Caco-2 (cell line): Measurements from ENCODE around the gene GLT1D1. TPM values are rescaled to one million over a fixed set of nuclear protein-coding genes. Genes with fewer than 3 reads are reported as not detected.

ENCODE experiments used
- BruUV-seq: library from RNA; stranded (reverse); fragments of 400-500 nt; replicated peaks from 2 replicates; lab custom pipeline; 2021; lab: Mats Ljungman, UMichigan
- CTCF ChIA-PET: fragments of 300-600 bp; sonication (Branson Sonifier 250); formaldehyde crosslinking; loops from one replicate; lab custom pipeline; 2022; ENCODE audit warnings: antibody characterized with exemption; lab: Charles Lee
- POLR2A ChIA-PET: fragments of 300-600 bp; sonication (Branson Sonifier 250); formaldehyde crosslinking; loops from one replicate; lab custom pipeline; 2022; ENCODE audit warnings: antibody characterized with exemption; lab: Charles Lee
- DNase-seq, 2 experiments: peaks; one replicate each; pipeline versions ENCODE4 v3.0.0 to v3.0.0-alpha.2; 2020 to 2022
- H3K27me3 ChIP-seq: replicated peaks from 2 replicates; pipeline ENCODE4 v1.6.0; 2011; ENCODE audit warnings: low read length; ENCODE audit not compliant: control insufficient read depth, insufficient read depth
- H3K36me3 ChIP-seq: 2 replicates; pipeline ENCODE4 v1.5.1; 2011; ENCODE audit warnings: low read length; ENCODE audit not compliant: control insufficient read depth, insufficient read depth
- H3K4me1 ChIP-seq: fragments of 250-450 bp; sonication (Bioruptor Pico); 2 replicates; pipeline ENCODE4 v1.5.1; 2020; ENCODE audit warnings: mild to moderate bottlenecking
- H3K4me3 ChIP-seq: 2 replicates; pipeline ENCODE4 v1.5.1; 2011; ENCODE audit warnings: low read depth, mild to moderate bottlenecking, control low read depth, low read length
- H3K9me3 ChIP-seq: fragments of 250-450 bp; sonication (Bioruptor Pico); 2 replicates; pipeline ENCODE4 v1.5.1; 2020; ENCODE audit warnings: mild to moderate bottlenecking, moderate library complexity
- H3K27ac Mint-ChIP-seq: one replicate; pipeline ENCODE4 v1.8.0; 2022; ENCODE audit warnings: mixed read lengths; ENCODE audit not compliant: unreplicated experiment
- H3K27me3 Mint-ChIP-seq: one replicate; pipeline ENCODE4 v1.8.0; 2022; ENCODE audit warnings: mixed read lengths; ENCODE audit not compliant: insufficient read depth, unreplicated experiment
- H3K36me3 Mint-ChIP-seq: one replicate; pipeline ENCODE4 v1.8.0; 2022; ENCODE audit warnings: mild to moderate bottlenecking, mixed read lengths; ENCODE audit not compliant: insufficient read depth, unreplicated experiment
- H3K4me1 Mint-ChIP-seq: one replicate; pipeline ENCODE4 v1.8.0; 2022; ENCODE audit warnings: low read depth, mixed read lengths; ENCODE audit not compliant: unreplicated experiment
- H3K4me3 Mint-ChIP-seq: one replicate; pipeline ENCODE4 v1.8.0; 2022; ENCODE audit warnings: mild to moderate bottlenecking, moderate library complexity, mixed read lengths; ENCODE audit not compliant: unreplicated experiment
- H3K9me3 Mint-ChIP-seq: one replicate; pipeline ENCODE4 v1.8.0; 2022; ENCODE audit warnings: mixed read lengths; ENCODE audit not compliant: unreplicated experiment
- CTCF ChIP-seq, 2 experiments: fragments of 200-600 bp in 1 of 2; IDR thresholded peaks; 1 replicate in 1 of 2; 2 replicates in 1 of 2; pipeline versions ENCODE4 v1.5.1 to v1.8.0; 2011 to 2022; ENCODE audit warnings: antibody characterized with exemption in 1 of 2, control low read depth in 1 of 2, inconsistent platforms in 1 of 2, low read depth in 1 of 2, low read length in 1 of 2, mild to moderate bottlenecking in 1 of 2, moderate library complexity in 1 of 2; ENCODE audit not compliant: insufficient read depth in 1 of 2, severe bottlenecking in 1 of 2, unreplicated experiment in 1 of 2
- intact Hi-C: fragments of 100-400 bp; cut with micrococcal nuclease; formaldehyde crosslinking; loops from one replicate; pipeline ENCODE4 v1.10.0; 2022; ENCODE audit not compliant: unreplicated experiment
- total RNA-seq: library from RNA; stranded (reverse); gene quantifications from 2 replicates; pipeline ENCODE4 v1.2.3, GENCODE V29; 2022

Gene GLT1D1
- total RNA-seq, 1 experiment from 2014 or later = not detected

- Mint-ChIP-seq H3K9me3 (no peaks in the 10 kb centered on the region), H3K36me3 (no peaks in the 10 kb centered on the region), H3K4me1 (no peaks in the 10 kb centered on the region), H3K4me3 (no peak overlapping the region), H3K27ac (no peak overlapping the region), H3K27me3 (no peaks in the 10 kb centered on the region)
- H3K4me3 ChIP-seq = no peak overlapping the region
- no peaks in the 10 kb centered on the region for H3K9me3 ChIP-seq
- ChIA-PET POLR2A (no interaction called here), CTCF (no interaction called here)
- no peak for DNase-seq
- intact Hi-C loops = no loop called here
- no TSS peak for BruUV-seq
- no peaks in the 10 kb centered on the region for H3K36me3 ChIP-seq
- H3K4me1 ChIP-seq = no peaks in the 10 kb centered on the region
- no peak for TF ChIP-seq CTCF (IDR thresholded peaks at IDR 0.05; ENCODE audit: insufficient read depth in 1 of 2, low read depth in 1 of 2, low read length in 1 of 2, severe bottlenecking in 1 of 2, unreplicated experiment in 1 of 2)
- H3K27me3 ChIP-seq = no peaks in the 10 kb centered on the region
Observed at GRCh38 chr12:128852026-128852698, 1.1 kb upstream of the GLT1D1 start.

- no peaks in the 10 kb centered on the region for H3K9me3 Mint-ChIP-seq
- H3K27me3 Mint-ChIP-seq = no peaks in the 10 kb centered on the region
- Histone ChIP-seq H3K27me3 (no peaks in the 10 kb centered on the region), H3K4me1 (no peaks in the 10 kb centered on the region), H3K4me3 (no peak overlapping the region), H3K9me3 (no peaks in the 10 kb centered on the region), H3K36me3 (no peaks in the 10 kb centered on the region)
- no TSS peak for BruUV-seq
- TF ChIP-seq CTCF (IDR thresholded peaks at IDR 0.05; ENCODE audit: insufficient read depth in 1 of 2, low read depth in 1 of 2, low read length in 1 of 2, severe bottlenecking in 1 of 2, unreplicated experiment in 1 of 2) = no peak
- H3K4me1 Mint-ChIP-seq = no peaks in the 10 kb centered on the region
- H3K27ac Mint-ChIP-seq = no peak overlapping the region
- intact Hi-C loops = no loop called here
- H3K4me3 Mint-ChIP-seq = no peak overlapping the region
- H3K36me3 Mint-ChIP-seq = no peaks in the 10 kb centered on the region
- DNase-seq = no peak
- ChIA-PET POLR2A (interaction anchor here (0.6 kb wide), 1 partner anchor 1545 kb away, joined by 5 read pairs; no protein-coding TSS in a partner anchor), CTCF (no interaction called here)
Observed at GRCh38 chr12:128853600-128854197, 421 bp downstream of the GLT1D1 start.

GRCh38 chr12:128856035-128856790 lies 2.9 kb downstream of the GLT1D1 start:
- Mint-ChIP-seq H3K4me3 (no peak overlapping the region), H3K36me3 (no peaks in the 10 kb centered on the region), H3K27ac (no peak overlapping the region), H3K4me1 (peaks cover under 1% of the 10 kb centered on the region), H3K9me3 (no peaks in the 10 kb centered on the region), H3K27me3 (no peaks in the 10 kb centered on the region)
- Histone ChIP-seq H3K27me3 (no peaks in the 10 kb centered on the region), H3K4me3 (no peak overlapping the region), H3K4me1 (peaks cover 9% of the 10 kb centered on the region), H3K9me3 (no peaks in the 10 kb centered on the region), H3K36me3 (no peaks in the 10 kb centered on the region)
- no peak for TF ChIP-seq CTCF (IDR thresholded peaks at IDR 0.05; ENCODE audit: insufficient read depth in 1 of 2, low read depth in 1 of 2, low read length in 1 of 2, severe bottlenecking in 1 of 2, unreplicated experiment in 1 of 2)
- no peak for DNase-seq
- ChIA-PET CTCF (no interaction called here), POLR2A (no interaction called here)
- intact Hi-C loops = no loop called here
- no TSS peak for BruUV-seq
